Measurements from ENCODE around the gene NFATC1. TPM values are rescaled to one million over a fixed set of nuclear protein-coding genes. Genes with fewer than 3 reads are reported as not detected.

Gene NFATC1
- total RNA-seq, 1 donor from 2014 or later = 16.6 TPM

DNA sequence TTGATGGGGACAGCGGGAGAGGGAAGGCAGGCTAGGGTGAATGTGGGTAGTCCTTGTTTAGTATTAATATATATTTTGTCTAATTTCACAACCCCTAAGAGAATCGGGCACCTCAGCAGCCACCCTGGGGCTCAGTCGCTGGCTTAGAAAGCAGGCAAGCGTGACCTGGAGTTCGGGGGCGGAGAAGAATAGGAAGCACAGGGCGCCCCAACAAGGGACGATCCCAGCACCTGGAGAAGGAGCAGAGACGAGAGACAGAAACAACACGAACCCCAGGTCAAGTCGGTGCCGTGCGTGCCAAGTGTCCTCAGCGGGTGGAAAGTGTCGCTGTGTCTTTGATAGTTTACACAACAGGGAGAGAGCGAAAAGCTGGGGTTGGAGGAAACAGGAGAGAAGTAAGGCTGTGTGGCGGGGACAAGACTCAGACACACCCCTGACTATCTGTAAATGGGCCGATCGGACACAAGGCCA is 95.4 kb downstream of the NFATC1 start:
- H3K4me1 ChIP-seq = no peaks in the 10 kb centered on the region
- H3K27me3 ChIP-seq = no peaks in the 10 kb centered on the region
- H3K4me3 ChIP-seq = no peak overlapping the region
- H3K36me3 ChIP-seq = peaks cover 11% of the 10 kb centered on the region
- no peak overlapping the region for H3K27ac ChIP-seq
- TF ChIP-seq, protein P1, sequence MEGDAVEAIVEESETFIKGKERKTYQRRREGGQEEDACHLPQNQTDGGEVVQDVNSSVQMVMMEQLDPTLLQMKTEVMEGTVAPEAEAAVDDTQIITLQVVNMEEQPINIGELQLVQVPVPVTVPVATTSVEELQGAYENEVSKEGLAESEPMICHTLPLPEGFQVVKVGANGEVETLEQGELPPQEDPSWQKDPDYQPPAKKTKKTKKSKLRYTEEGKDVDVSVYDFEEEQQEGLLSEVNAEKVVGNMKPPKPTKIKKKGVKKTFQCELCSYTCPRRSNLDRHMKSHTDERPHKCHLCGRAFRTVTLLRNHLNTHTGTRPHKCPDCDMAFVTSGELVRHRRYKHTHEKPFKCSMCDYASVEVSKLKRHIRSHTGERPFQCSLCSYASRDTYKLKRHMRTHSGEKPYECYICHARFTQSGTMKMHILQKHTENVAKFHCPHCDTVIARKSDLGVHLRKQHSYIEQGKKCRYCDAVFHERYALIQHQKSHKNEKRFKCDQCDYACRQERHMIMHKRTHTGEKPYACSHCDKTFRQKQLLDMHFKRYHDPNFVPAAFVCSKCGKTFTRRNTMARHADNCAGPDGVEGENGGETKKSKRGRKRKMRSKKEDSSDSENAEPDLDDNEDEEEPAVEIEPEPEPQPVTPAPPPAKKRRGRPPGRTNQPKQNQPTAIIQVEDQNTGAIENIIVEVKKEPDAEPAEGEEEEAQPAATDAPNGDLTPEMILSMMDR (IDR thresholded peaks at IDR 0.05) = no peak
- ATAC-seq (no peak), DNase-seq (no peak)
- intact Hi-C loops (cut with DNase I) = no loop called here
- H3K9me3 ChIP-seq = no peaks in the 10 kb centered on the region

DNA sequence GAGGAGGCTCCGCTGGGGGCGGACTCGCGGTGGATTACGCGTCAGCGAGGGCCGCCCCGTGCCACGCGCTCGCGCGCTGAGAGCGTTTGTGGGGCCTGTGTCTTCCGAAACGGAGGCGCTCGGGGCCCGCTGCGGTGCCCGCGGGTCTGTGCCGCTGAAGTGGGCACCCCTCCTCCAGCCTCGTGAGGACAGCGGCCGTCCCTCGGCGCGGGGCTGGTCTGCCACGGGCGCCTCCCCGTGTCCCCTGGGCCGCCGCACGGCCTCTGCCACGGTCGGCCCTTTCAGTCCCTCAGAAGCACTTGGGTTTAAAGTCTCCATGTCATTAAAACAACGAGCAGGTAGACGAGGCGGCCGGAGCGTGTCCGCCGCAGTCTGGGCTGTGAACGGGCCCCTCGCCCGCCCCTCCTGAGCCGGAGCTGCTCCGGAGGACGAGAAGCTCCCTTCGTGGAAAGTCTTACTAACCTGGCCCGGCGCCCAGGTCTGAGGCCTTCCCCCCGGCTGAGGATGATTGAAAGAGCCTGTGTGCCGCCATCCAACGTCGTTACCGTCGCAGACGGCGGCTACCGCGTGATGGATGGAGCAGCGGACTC is 97.6 kb downstream of the NFATC1 start:
- peaks cover under 1% of the 10 kb centered on the region for H3K9me3 ChIP-seq
- TF ChIP-seq, protein P1 (IDR thresholded peaks at IDR 0.05) = no peak
- H3K27ac ChIP-seq = no peak overlapping the region
- DNase-seq (peak; percentile 46), ATAC-seq (no peak)
- no peaks in the 10 kb centered on the region for H3K36me3 ChIP-seq
- H3K27me3 ChIP-seq = no peaks in the 10 kb centered on the region
- no peak overlapping the region for H3K4me3 ChIP-seq
- intact Hi-C loops (cut with DNase I) = no loop called here
- no peaks in the 10 kb centered on the region for H3K4me1 ChIP-seq

DNA sequence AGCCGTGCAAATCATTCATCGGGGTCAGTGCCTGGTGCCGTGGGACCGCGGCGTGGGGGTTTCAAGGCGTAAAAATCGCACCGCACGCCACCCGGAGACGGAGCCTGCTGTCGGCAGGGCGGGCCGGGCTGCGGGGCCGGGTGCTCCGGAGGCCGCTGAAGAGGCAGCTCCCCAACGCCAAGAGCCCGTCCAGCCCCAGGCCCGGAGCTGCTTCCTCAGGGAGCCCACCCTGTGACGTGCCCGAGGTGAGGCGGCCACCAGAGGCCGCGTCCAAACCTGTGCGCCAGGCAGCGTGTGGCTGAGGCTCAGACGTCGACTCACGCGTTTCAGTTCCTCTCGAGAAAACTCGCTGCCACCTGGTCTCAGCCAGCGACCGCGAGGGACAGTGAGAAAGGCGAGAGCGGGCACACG is 98.1 kb downstream of the NFATC1 start:
- no peaks in the 10 kb centered on the region for H3K36me3 ChIP-seq
- no peaks in the 10 kb centered on the region for H3K27me3 ChIP-seq
- H3K4me3 ChIP-seq = no peak overlapping the region
- DNase-seq = peak; percentile 57
- no peak for ATAC-seq
- no peaks in the 10 kb centered on the region for H3K4me1 ChIP-seq
- TF ChIP-seq, protein P1 (IDR thresholded peaks at IDR 0.05) = no peak
- H3K9me3 ChIP-seq = peaks cover 5% of the 10 kb centered on the region
- no peak overlapping the region for H3K27ac ChIP-seq
- intact Hi-C loops (cut with DNase I) = no loop called here

DNA sequence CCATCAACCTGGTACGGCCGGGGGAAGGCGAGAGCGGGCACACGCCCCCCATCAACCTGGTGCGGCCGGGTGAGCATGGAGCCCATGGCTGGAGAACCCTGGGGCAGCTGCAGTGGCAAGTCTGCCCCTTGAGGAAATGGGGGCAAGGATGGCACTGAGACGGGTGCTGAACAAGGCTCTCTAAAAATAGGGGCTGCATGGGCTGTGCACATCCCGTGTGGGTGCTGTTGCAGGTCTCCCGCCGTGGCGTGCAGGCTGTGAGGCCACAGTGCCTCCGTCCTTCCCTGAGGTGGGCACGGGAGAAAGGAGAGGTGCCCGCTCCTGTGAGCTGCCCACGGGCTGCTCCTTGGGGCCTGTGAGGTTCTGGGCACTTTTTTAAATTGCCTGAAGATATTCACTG is 99.2 kb downstream of the NFATC1 start:
- no peaks in the 10 kb centered on the region for H3K36me3 ChIP-seq
- H3K9me3 ChIP-seq = peaks cover 10% of the 10 kb centered on the region
- no peaks in the 10 kb centered on the region for H3K27me3 ChIP-seq
- no peaks in the 10 kb centered on the region for H3K4me1 ChIP-seq
- TF ChIP-seq, protein P1 (IDR thresholded peaks at IDR 0.05) = no peak
- no peak overlapping the region for H3K4me3 ChIP-seq
- ATAC-seq (no peak), DNase-seq (peak; percentile 40)
- no peak overlapping the region for H3K27ac ChIP-seq
- intact Hi-C loops (cut with DNase I) = no loop called here

DNA sequence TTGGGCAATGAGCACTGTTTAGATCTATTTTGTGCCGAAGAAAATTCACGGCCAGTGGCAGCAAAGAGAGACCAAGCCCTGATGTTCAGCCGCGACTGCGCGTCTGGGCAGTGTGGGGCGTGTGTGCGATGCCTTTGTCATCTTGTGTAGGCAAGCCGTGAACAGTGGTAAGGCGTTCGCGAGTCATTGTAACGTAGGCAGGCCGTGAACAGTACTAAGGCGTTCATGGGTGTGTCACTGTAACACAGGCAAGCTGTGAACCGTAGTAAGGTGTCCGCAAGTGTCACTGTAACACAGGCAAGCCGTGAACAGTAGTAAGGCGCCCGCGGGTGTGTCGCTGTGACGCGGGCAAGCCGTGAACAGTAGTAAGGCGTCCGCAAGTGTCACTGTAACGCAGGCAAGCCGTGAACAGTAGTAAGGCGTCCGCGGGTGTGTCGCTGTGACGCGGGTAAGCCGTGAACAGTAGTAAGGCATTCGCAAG is 99.9 kb downstream of the NFATC1 start:
- Histone ChIP-seq H3K4me1 (no peaks in the 10 kb centered on the region), H3K9me3 (peaks cover 10% of the 10 kb centered on the region), H3K27me3 (no peaks in the 10 kb centered on the region), H3K27ac (no peak overlapping the region), H3K36me3 (no peaks in the 10 kb centered on the region), H3K4me3 (no peak overlapping the region)
- ATAC-seq (no peak), DNase-seq (peak; percentile 40)
- TF ChIP-seq, protein P1 (IDR thresholded peaks at IDR 0.05) = no peak
- intact Hi-C loops (cut with DNase I) = no loop called here
